Caco-2 (cell line): Measurements from ENCODE around the gene BANP. TPM values are rescaled to one million over a fixed set of nuclear protein-coding genes. Genes with fewer than 3 reads are reported as not detected.

ENCODE experiments used
- BruUV-seq: library from RNA; stranded (reverse); fragments of 400-500 nt; replicated peaks from 2 replicates; lab custom pipeline; 2021; lab: Mats Ljungman, UMichigan
- CTCF ChIA-PET: fragments of 300-600 bp; sonication (Branson Sonifier 250); formaldehyde crosslinking; loops from one replicate; lab custom pipeline; 2022; ENCODE audit warnings: antibody characterized with exemption; lab: Charles Lee
- POLR2A ChIA-PET: fragments of 300-600 bp; sonication (Branson Sonifier 250); formaldehyde crosslinking; loops from one replicate; lab custom pipeline; 2022; ENCODE audit warnings: antibody characterized with exemption; lab: Charles Lee
- DNase-seq, 2 experiments: peaks; one replicate each; pipeline versions ENCODE4 v3.0.0 to v3.0.0-alpha.2; 2020 to 2022
- H3K27me3 ChIP-seq: replicated peaks from 2 replicates; pipeline ENCODE4 v1.6.0; 2011; ENCODE audit warnings: low read length; ENCODE audit not compliant: control insufficient read depth, insufficient read depth
- H3K36me3 ChIP-seq: 2 replicates; pipeline ENCODE4 v1.5.1; 2011; ENCODE audit warnings: low read length; ENCODE audit not compliant: control insufficient read depth, insufficient read depth
- H3K4me1 ChIP-seq: fragments of 250-450 bp; sonication (Bioruptor Pico); 2 replicates; pipeline ENCODE4 v1.5.1; 2020; ENCODE audit warnings: mild to moderate bottlenecking
- H3K4me3 ChIP-seq: 2 replicates; pipeline ENCODE4 v1.5.1; 2011; ENCODE audit warnings: low read depth, mild to moderate bottlenecking, control low read depth, low read length
- H3K9me3 ChIP-seq: fragments of 250-450 bp; sonication (Bioruptor Pico); 2 replicates; pipeline ENCODE4 v1.5.1; 2020; ENCODE audit warnings: mild to moderate bottlenecking, moderate library complexity
- H3K27ac Mint-ChIP-seq: one replicate; pipeline ENCODE4 v1.8.0; 2022; ENCODE audit warnings: mixed read lengths; ENCODE audit not compliant: unreplicated experiment
- H3K27me3 Mint-ChIP-seq: one replicate; pipeline ENCODE4 v1.8.0; 2022; ENCODE audit warnings: mixed read lengths; ENCODE audit not compliant: insufficient read depth, unreplicated experiment
- H3K36me3 Mint-ChIP-seq: one replicate; pipeline ENCODE4 v1.8.0; 2022; ENCODE audit warnings: mild to moderate bottlenecking, mixed read lengths; ENCODE audit not compliant: insufficient read depth, unreplicated experiment
- H3K4me1 Mint-ChIP-seq: one replicate; pipeline ENCODE4 v1.8.0; 2022; ENCODE audit warnings: low read depth, mixed read lengths; ENCODE audit not compliant: unreplicated experiment
- H3K4me3 Mint-ChIP-seq: one replicate; pipeline ENCODE4 v1.8.0; 2022; ENCODE audit warnings: mild to moderate bottlenecking, moderate library complexity, mixed read lengths; ENCODE audit not compliant: unreplicated experiment
- H3K9me3 Mint-ChIP-seq: one replicate; pipeline ENCODE4 v1.8.0; 2022; ENCODE audit warnings: mixed read lengths; ENCODE audit not compliant: unreplicated experiment
- intact Hi-C: fragments of 100-400 bp; cut with micrococcal nuclease; formaldehyde crosslinking; loops from one replicate; pipeline ENCODE4 v1.10.0; 2022; ENCODE audit not compliant: unreplicated experiment
- total RNA-seq: library from RNA; stranded (reverse); gene quantifications from 2 replicates; pipeline ENCODE4 v1.2.3, GENCODE V29; 2022
- TF ChIP-seq, protein P1 (sequence below), 2 experiments: fragments of 200-600 bp in 1 of 2; IDR thresholded peaks; 1 replicate in 1 of 2; 2 replicates in 1 of 2; pipeline versions ENCODE4 v1.5.1 to v1.8.0; 2011 to 2022; ENCODE audit warnings: antibody characterized with exemption in 1 of 2, control low read depth in 1 of 2, inconsistent platforms in 1 of 2, low read depth in 1 of 2, low read length in 1 of 2, mild to moderate bottlenecking in 1 of 2, moderate library complexity in 1 of 2; ENCODE audit not compliant: insufficient read depth in 1 of 2, severe bottlenecking in 1 of 2, unreplicated experiment in 1 of 2

The BANP gene
- total RNA-seq, 1 experiment from 2014 or later = 44.4 TPM

- intact Hi-C loops = no loop called here
- TF ChIP-seq, protein P1, sequence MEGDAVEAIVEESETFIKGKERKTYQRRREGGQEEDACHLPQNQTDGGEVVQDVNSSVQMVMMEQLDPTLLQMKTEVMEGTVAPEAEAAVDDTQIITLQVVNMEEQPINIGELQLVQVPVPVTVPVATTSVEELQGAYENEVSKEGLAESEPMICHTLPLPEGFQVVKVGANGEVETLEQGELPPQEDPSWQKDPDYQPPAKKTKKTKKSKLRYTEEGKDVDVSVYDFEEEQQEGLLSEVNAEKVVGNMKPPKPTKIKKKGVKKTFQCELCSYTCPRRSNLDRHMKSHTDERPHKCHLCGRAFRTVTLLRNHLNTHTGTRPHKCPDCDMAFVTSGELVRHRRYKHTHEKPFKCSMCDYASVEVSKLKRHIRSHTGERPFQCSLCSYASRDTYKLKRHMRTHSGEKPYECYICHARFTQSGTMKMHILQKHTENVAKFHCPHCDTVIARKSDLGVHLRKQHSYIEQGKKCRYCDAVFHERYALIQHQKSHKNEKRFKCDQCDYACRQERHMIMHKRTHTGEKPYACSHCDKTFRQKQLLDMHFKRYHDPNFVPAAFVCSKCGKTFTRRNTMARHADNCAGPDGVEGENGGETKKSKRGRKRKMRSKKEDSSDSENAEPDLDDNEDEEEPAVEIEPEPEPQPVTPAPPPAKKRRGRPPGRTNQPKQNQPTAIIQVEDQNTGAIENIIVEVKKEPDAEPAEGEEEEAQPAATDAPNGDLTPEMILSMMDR (IDR thresholded peaks at IDR 0.05; ENCODE audit: insufficient read depth in 1 of 2, low read depth in 1 of 2, low read length in 1 of 2, severe bottlenecking in 1 of 2, unreplicated experiment in 1 of 2) = no peak
- H3K4me1 ChIP-seq = no peaks in the 10 kb centered on the region
- H3K36me3 Mint-ChIP-seq = peaks cover 9% of the 10 kb centered on the region
- H3K36me3 ChIP-seq = no peaks in the 10 kb centered on the region; the same call in 1 of the 2 replicates
- H3K27me3 ChIP-seq = no peaks in the 10 kb centered on the region
- no peaks in the 10 kb centered on the region for H3K9me3 Mint-ChIP-seq
- peak overlapping the region; percentile 5 for H3K27ac Mint-ChIP-seq
- H3K9me3 ChIP-seq = no peaks in the 10 kb centered on the region
- H3K4me3 Mint-ChIP-seq = no peak overlapping the region
- POLR2A ChIA-PET = no interaction called here
- H3K4me3 ChIP-seq = no peak overlapping the region
- no peaks in the 10 kb centered on the region for H3K27me3 Mint-ChIP-seq
- H3K4me1 Mint-ChIP-seq = no peaks in the 10 kb centered on the region
- BruUV-seq = no TSS peak
- DNase-seq = no peak
- CTCF ChIA-PET = no interaction called here
These were observed 118.3 kb downstream of the BANP start for GRCh38 chr16:88069397-88070168.

DNA sequence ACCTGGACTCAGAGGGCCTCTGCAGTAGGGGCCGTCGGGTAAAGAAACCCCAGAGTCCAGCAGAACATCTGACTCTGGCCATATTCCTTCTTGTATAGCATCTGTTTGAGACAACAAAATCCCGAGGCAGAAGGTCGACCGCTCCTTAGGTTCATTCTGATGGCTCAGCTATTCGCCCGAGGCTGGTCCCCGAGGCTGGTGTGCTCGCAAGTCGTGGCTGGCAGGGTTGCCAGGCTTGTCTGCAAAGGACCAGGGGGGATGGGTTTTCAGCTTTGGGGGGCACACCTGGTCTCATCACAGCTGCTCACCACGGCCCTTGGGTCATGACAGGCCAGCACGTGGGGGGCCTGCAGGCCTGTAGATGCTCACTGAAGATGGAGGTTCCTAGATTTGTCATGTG lies 119.1 kb downstream of the BANP start:
- Mint-ChIP-seq H3K36me3 (peaks cover 9% of the 10 kb centered on the region), H3K27ac (no peak overlapping the region), H3K27me3 (no peaks in the 10 kb centered on the region), H3K9me3 (no peaks in the 10 kb centered on the region), H3K4me3 (no peak overlapping the region), H3K4me1 (no peaks in the 10 kb centered on the region)
- CTCF ChIA-PET = no interaction called here
- DNase-seq = no peak
- intact Hi-C loops = no loop called here
- Histone ChIP-seq H3K27me3 (no peaks in the 10 kb centered on the region), H3K36me3 (no peaks in the 10 kb centered on the region; the same call in 1 of the 2 replicates), H3K4me1 (no peaks in the 10 kb centered on the region), H3K9me3 (no peaks in the 10 kb centered on the region), H3K4me3 (no peak overlapping the region)
- BruUV-seq = no TSS peak
- POLR2A ChIA-PET = no interaction called here
- TF ChIP-seq, protein P1 (IDR thresholded peaks at IDR 0.05; ENCODE audit: insufficient read depth in 1 of 2, low read depth in 1 of 2, low read length in 1 of 2, severe bottlenecking in 1 of 2, unreplicated experiment in 1 of 2) = no peak

- Histone ChIP-seq H3K9me3 (no peaks in the 10 kb centered on the region), H3K4me1 (no peaks in the 10 kb centered on the region), H3K36me3 (no peaks in the 10 kb centered on the region; the same call in 1 of the 2 replicates), H3K27me3 (no peaks in the 10 kb centered on the region), H3K4me3 (no peak overlapping the region)
- intact Hi-C loops = no loop called here
- no peak for DNase-seq
- Mint-ChIP-seq H3K27me3 (no peaks in the 10 kb centered on the region), H3K27ac (no peak overlapping the region), H3K4me1 (no peaks in the 10 kb centered on the region), H3K9me3 (no peaks in the 10 kb centered on the region), H3K36me3 (peaks cover 9% of the 10 kb centered on the region), H3K4me3 (no peak overlapping the region)
- no TSS peak for BruUV-seq
- TF ChIP-seq, protein P1 (IDR thresholded peaks at IDR 0.05; ENCODE audit: insufficient read depth in 1 of 2, low read depth in 1 of 2, low read length in 1 of 2, severe bottlenecking in 1 of 2, unreplicated experiment in 1 of 2) = no peak
- CTCF ChIA-PET = no interaction called here
- POLR2A ChIA-PET = no interaction called here
These were observed 119.9 kb downstream of the BANP start for GRCh38 chr16:88070989-88071625.
